Activated T-helper 1 cell treated with anti-CD3 and anti-CD28 coated beads, Interleukin-2, amount 50 U/mL, for 16 hours (primary cell): ENCODE data around the gene PCK1.

ENCODE experiments used
- DNase-seq, 2 donors: peaks; one replicate each; pipeline ENCODE4 v3.0.0-alpha.2; 2020; ENCODE audit warnings: low read depth in 1 of 2, low spot score in 1 of 2

PCK1 gene

GRCh38 chr20:57576002-57576401, 15.1 kb downstream of the PCK1 start:
- DNase-seq: no peak

- no peak for DNase-seq
Observed at GRCh38 chr20:57576617-57577550, 16.0 kb downstream of the PCK1 start.

GRCh38 chr20:57577679-57578475, 17.0 kb downstream of the PCK1 start:
- no peak for DNase-seq

- no peak for DNase-seq
Observed at GRCh38 chr20:57578476-57579165, 17.7 kb downstream of the PCK1 start.

- DNase-seq: no peak
Observed at GRCh38 chr20:57579331-57579897, 18.5 kb downstream of the PCK1 start.

GRCh38 chr20:57579898-57580447, 19.1 kb downstream of the PCK1 start:
- DNase-seq: no peak

- DNase-seq: no peak
Observed at GRCh38 chr20:57580478-57581201, 19.7 kb downstream of the PCK1 start.

- no peak for DNase-seq
Observed at GRCh38 chr20:57581202-57582028, 20.5 kb downstream of the PCK1 start.

- DNase-seq: no peak
Observed at GRCh38 chr20:57582029-57582378, 21.1 kb downstream of the PCK1 start.

GRCh38 chr20:57582432-57583288, 21.8 kb downstream of the PCK1 start:
- no peak for DNase-seq

GRCh38 chr20:57583289-57584257, 22.7 kb downstream of the PCK1 start:
- DNase-seq: no peak

- no peak for DNase-seq
Observed at GRCh38 chr20:57584768-57585461, 24.0 kb downstream of the PCK1 start.

GRCh38 chr20:57585466-57586213, 24.7 kb downstream of the PCK1 start:
- no peak for DNase-seq

GRCh38 chr20:57586370-57586793, 25.5 kb downstream of the PCK1 start:
- DNase-seq: no peak

GRCh38 chr20:57586943-57587277, 26.0 kb downstream of the PCK1 start:
- DNase-seq: no peak
